CD14-positive monocyte (primary cell): ENCODE measurements around the gene TLX1. TPM values are rescaled to one million over a fixed set of nuclear protein-coding genes. Genes with fewer than 3 reads are reported as not detected.

ENCODE experiments used
- DNase-seq, 3 donors: peaks; one replicate each; pipeline ENCODE4 v3.0.0-alpha.2; 2011 to 2022
- H2AFZ ChIP-seq: 2 replicates; pipeline ENCODE4 v1.6.0; 2012; ENCODE audit warnings: mild to moderate bottlenecking, low read depth, low read length, inconsistent platforms; ENCODE audit not compliant: insufficient read depth, poor library complexity, severe bottlenecking
- H3K27ac ChIP-seq, 2 donors: 1 replicate in 1 of 2; 2 replicates in 1 of 2; pipeline ENCODE4 v1.5.1; 2012 to 2013; ENCODE audit warnings: low read length in 2 of 2, control low read depth in 1 of 2, inconsistent platforms in 1 of 2, low read depth in 1 of 2, mild to moderate bottlenecking in 1 of 2
- H3K27me3 ChIP-seq, 2 donors: one replicate each; pipeline versions ENCODE4 v1.6.0 to v1.6.1; 2011 to 2013; ENCODE audit warnings: low read length in 2 of 2; ENCODE audit not compliant: control insufficient read depth in 2 of 2, insufficient read depth in 2 of 2
- H3K36me3 ChIP-seq, 2 donors: replicated peaks in 1 of 2; 1 replicate in 1 of 2; 2 replicates in 1 of 2; pipeline versions ENCODE4 v1.5.1 to v1.6.1; 2012 to 2013; ENCODE audit warnings: low read length in 2 of 2, control low read depth in 1 of 2, inconsistent platforms in 1 of 2, mild to moderate bottlenecking in 1 of 2; ENCODE audit not compliant: insufficient read depth in 2 of 2, control insufficient read depth in 1 of 2
- H3K4me1 ChIP-seq, 2 donors: 1 replicate in 1 of 2; 2 replicates in 1 of 2; pipeline versions ENCODE4 v1.5.1 to v1.6.1; 2012 to 2013; ENCODE audit warnings: low read length in 2 of 2, control low read depth in 1 of 2, inconsistent platforms in 1 of 2, mild to moderate bottlenecking in 1 of 2, moderate library complexity in 1 of 2; ENCODE audit not compliant: insufficient read depth in 2 of 2, control insufficient read depth in 1 of 2
- H3K4me2 ChIP-seq: replicated peaks from 2 replicates; pipeline ENCODE3; 2012; ENCODE audit warnings: low read length, moderate library complexity, mild to moderate bottlenecking; ENCODE audit not compliant: poor library complexity, severe bottlenecking; ENCODE audit errors: extremely low read depth
- H3K4me3 ChIP-seq, 3 experiments: fragments of 200-600 bp in 1 of 3; sonication (generic) in 1 of 3; replicated peaks in 1 of 3; 1 replicate in 2 of 3; 2 replicates in 1 of 3; pipeline ENCODE4 v1.5.1; 2011 to 2013; ENCODE audit warnings: low read length in 3 of 3, mild to moderate bottlenecking in 3 of 3, control low read depth in 2 of 3, low read depth in 2 of 3, inconsistent platforms in 1 of 3, moderate library complexity in 1 of 3
- H3K79me2 ChIP-seq: 2 replicates; pipeline ENCODE4 v1.6.0; 2012; ENCODE audit warnings: mild to moderate bottlenecking, control low read depth, inconsistent platforms, low read length, moderate library complexity; ENCODE audit not compliant: insufficient read depth
- H3K9ac ChIP-seq: 2 replicates; pipeline ENCODE4 v1.6.0; 2017; ENCODE audit warnings: low read length, mild to moderate bottlenecking; ENCODE audit not compliant: insufficient read depth, poor library complexity, severe bottlenecking
- H3K9me3 ChIP-seq, 2 donors: replicated peaks in 1 of 2; 1 replicate in 1 of 2; 2 replicates in 1 of 2; pipeline versions ENCODE4 v1.5.1 to v1.6.1; 2012 to 2013; ENCODE audit warnings: low read length in 2 of 2, control low read depth in 1 of 2; ENCODE audit not compliant: control insufficient read depth in 1 of 2, insufficient read depth in 1 of 2
- H4K20me1 ChIP-seq: 2 replicates; pipeline ENCODE4 v1.6.0; 2012; ENCODE audit warnings: mild to moderate bottlenecking, low read length, control low read depth, moderate library complexity; ENCODE audit not compliant: insufficient read depth
- H3K27ac Mint-ChIP-seq, 7 donors: one replicate each; pipeline ENCODE4 v1.8.0; 2020; ENCODE audit warnings: mild to moderate bottlenecking in 7 of 7, mixed read lengths in 7 of 7, moderate library complexity in 6 of 7, inconsistent platforms in 2 of 7
- H3K27me3 Mint-ChIP-seq, 3 donors: one replicate each; pipeline ENCODE4 v1.8.0; 2021 to 2022; ENCODE audit warnings: low read depth in 3 of 3, mild to moderate bottlenecking in 3 of 3, mixed read lengths in 3 of 3, moderate library complexity in 3 of 3, inconsistent platforms in 1 of 3
- H3K36me3 Mint-ChIP-seq, 2 donors: one replicate each; pipeline ENCODE4 v1.8.0; 2020; ENCODE audit warnings: mixed read lengths in 2 of 2, inconsistent platforms in 1 of 2, mild to moderate bottlenecking in 1 of 2
- H3K4me1 Mint-ChIP-seq: one replicate; pipeline ENCODE4 v1.8.0; 2020; ENCODE audit warnings: mild to moderate bottlenecking, mixed read lengths
- H3K4me3 Mint-ChIP-seq, 2 donors: one replicate each; pipeline ENCODE4 v1.8.0; 2020; ENCODE audit warnings: mild to moderate bottlenecking in 2 of 2, mixed read lengths in 2 of 2, moderate library complexity in 1 of 2
- H3K9me3 Mint-ChIP-seq, 7 donors: one replicate each; pipeline ENCODE4 v1.8.0; 2020 to 2022; ENCODE audit warnings: mixed read lengths in 7 of 7, mild to moderate bottlenecking in 6 of 7, moderate library complexity in 6 of 7, inconsistent platforms in 2 of 7
- WGBS: methylation state at CpG from one replicate; pipeline ENCODE4 v1.1.5; 2013; ENCODE audit warnings: missing lambda C conversion rate; ENCODE audit not compliant: insufficient coverage; 5-methylcytosine and 5-hydroxymethylcytosine counted together
- intact Hi-C, 2 donors: fragments of 100-400 bp; cut with micrococcal nuclease; formaldehyde crosslinking; loops; one replicate each; pipeline versions ENCODE4 v1.15.0 to v1.15.1; 2023
- polyA plus RNA-seq, 3 donors: library from polyadenylated mRNA; depleted of rRNA in 1 of 3; unstranded in 2 of 3; stranded (reverse) in 1 of 3; fragments of 300-500 nt in 2 of 3; fragments of >200 nt in 1 of 3; fragmentation: Illumina TruSeq in 2 of 3; gene quantifications; 1 replicate in 2 of 3; 2 replicates in 1 of 3; pipeline ENCODE4 v1.2.3, GENCODE V29; 2012 to 2021
- TF ChIP-seq, protein P1 (sequence below): fragments of 200-600 bp; IDR thresholded peaks from one replicate; pipeline ENCODE4 v1.8.0; 2022; ENCODE audit warnings: antibody characterized with exemption, mild to moderate bottlenecking

The TLX1 gene
- polyA plus RNA-seq, 3 donors = not detected

DNA sequence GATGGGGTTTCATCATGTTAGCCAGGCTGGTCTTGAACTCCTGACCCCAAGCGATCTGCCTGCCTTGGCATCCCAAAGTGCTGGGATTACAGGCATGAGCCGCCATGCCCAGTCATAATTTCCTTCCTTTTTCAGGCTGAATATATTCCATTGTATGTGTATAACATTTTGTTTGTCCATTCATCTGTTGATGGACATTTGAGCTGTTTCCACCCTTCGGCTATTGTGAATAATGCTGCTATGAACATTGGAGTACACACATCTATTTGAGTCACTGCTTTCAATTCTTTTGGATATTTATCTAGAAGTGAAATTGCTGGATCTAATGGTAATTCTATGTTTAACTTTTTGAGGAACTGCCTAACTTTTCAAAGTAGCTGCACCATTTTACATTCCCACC, 34.6 kb downstream of the TLX1 start:
- DNase-seq = no peak
- Mint-ChIP-seq H3K4me1 (peaks cover 7% of the 10 kb centered on the region), H3K4me3 (peak overlapping the region in 1 of 2 donors; percentile 30), H3K36me3 (peaks cover 0 to 2% of the 10 kb centered on the region in 2 donors), H3K27me3 (peaks cover 45 to 72% (median 54%) of the 10 kb centered on the region in 3 donors), H3K27ac (no peak overlapping the region), H3K9me3 (peaks cover 0 to 12% (median 2%) of the 10 kb centered on the region in 7 donors)
- peaks cover 0 to 5% of the 10 kb centered on the region in 2 donors for H3K9me3 ChIP-seq
- TF ChIP-seq, protein P1, sequence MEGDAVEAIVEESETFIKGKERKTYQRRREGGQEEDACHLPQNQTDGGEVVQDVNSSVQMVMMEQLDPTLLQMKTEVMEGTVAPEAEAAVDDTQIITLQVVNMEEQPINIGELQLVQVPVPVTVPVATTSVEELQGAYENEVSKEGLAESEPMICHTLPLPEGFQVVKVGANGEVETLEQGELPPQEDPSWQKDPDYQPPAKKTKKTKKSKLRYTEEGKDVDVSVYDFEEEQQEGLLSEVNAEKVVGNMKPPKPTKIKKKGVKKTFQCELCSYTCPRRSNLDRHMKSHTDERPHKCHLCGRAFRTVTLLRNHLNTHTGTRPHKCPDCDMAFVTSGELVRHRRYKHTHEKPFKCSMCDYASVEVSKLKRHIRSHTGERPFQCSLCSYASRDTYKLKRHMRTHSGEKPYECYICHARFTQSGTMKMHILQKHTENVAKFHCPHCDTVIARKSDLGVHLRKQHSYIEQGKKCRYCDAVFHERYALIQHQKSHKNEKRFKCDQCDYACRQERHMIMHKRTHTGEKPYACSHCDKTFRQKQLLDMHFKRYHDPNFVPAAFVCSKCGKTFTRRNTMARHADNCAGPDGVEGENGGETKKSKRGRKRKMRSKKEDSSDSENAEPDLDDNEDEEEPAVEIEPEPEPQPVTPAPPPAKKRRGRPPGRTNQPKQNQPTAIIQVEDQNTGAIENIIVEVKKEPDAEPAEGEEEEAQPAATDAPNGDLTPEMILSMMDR = no peak
- H2AFZ ChIP-seq = no peak overlapping the region
- WGBS = no CpG with 5 or more reads among the region's 3 CpGs
- H3K4me1 ChIP-seq = no peaks in the 10 kb centered on the region
- H3K4me2 ChIP-seq = no peak overlapping the region
- H4K20me1 ChIP-seq = no peaks in the 10 kb centered on the region
- H3K36me3 ChIP-seq = no peaks in the 10 kb centered on the region
- no peaks in the 10 kb centered on the region for H3K79me2 ChIP-seq
- no peak overlapping the region for H3K27ac ChIP-seq
- intact Hi-C loops = no loop called here
- H3K9ac ChIP-seq = no peak overlapping the region
- H3K4me3 ChIP-seq = no peak overlapping the region
- peaks cover 27 to 48% of the 10 kb centered on the region in 2 donors for H3K27me3 ChIP-seq

DNA sequence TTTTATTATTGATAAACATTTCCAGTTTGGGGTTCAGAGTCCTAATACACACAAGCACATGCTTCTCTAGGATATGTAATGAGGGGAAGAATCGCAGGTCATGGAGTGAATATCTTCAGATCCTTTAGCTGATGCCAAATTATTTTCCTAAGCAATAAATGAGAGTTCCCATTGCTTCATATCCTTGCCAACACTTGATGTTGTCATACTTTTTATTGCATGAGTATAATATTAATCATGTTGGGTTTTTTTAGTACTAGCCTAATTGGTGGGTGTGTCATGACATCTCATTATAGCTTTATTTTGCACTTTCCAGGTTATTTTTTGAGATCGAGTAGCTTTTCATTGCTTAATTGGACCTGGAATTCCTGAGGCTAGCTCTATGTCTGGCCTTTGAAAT, 35.3 kb downstream of the TLX1 start:
- Histone ChIP-seq H3K4me3 (no peak overlapping the region), H3K9me3 (peaks cover 0 to 5% of the 10 kb centered on the region in 2 donors), H2AFZ (no peak overlapping the region), H3K36me3 (no peaks in the 10 kb centered on the region), H3K9ac (no peak overlapping the region), H3K4me1 (no peaks in the 10 kb centered on the region), H4K20me1 (no peaks in the 10 kb centered on the region), H3K27me3 (peaks cover 27 to 47% of the 10 kb centered on the region in 2 donors), H3K79me2 (no peaks in the 10 kb centered on the region), H3K27ac (no peak overlapping the region), H3K4me2 (no peak overlapping the region)
- intact Hi-C loops = no loop called here
- peaks cover 46 to 70% (median 57%) of the 10 kb centered on the region in 3 donors for H3K27me3 Mint-ChIP-seq
- peaks cover 0 to 2% of the 10 kb centered on the region in 2 donors for H3K36me3 Mint-ChIP-seq
- H3K9me3 Mint-ChIP-seq = peaks cover 0 to 12% (median 2%) of the 10 kb centered on the region in 7 donors
- H3K27ac Mint-ChIP-seq = no peak overlapping the region
- H3K4me3 Mint-ChIP-seq = no peak overlapping the region
- WGBS = 83% methylated on average over 1 of the region's 2 CpGs
- TF ChIP-seq, protein P1 = no peak
- H3K4me1 Mint-ChIP-seq = peaks cover 7% of the 10 kb centered on the region
- DNase-seq = no peak
